Fibroblast of lung (primary cell): Measurements from ENCODE around the gene CTU1. TPM values are rescaled to one million over a fixed set of nuclear protein-coding genes. Genes with fewer than 3 reads are reported as not detected.

ENCODE experiments used
- DNase-seq, 2 donors: peaks; one replicate each; pipeline versions ENCODE4 v3.0.0 to v3.0.0-alpha.2; 2010; ENCODE audit warnings: low read depth in 2 of 2
- H2AFZ ChIP-seq: 2 replicates; pipeline ENCODE4 v1.5.1; 2012; ENCODE audit warnings: low read length, control low read depth, inconsistent platforms
- H3K27ac ChIP-seq: 2 replicates; pipeline ENCODE4 v1.5.1; 2011; ENCODE audit warnings: low read length, control low read depth; ENCODE audit not compliant: insufficient read depth
- H3K27me3 ChIP-seq: 2 replicates; pipeline ENCODE4 v1.5.1; 2011; ENCODE audit warnings: mild to moderate bottlenecking, low read length; ENCODE audit not compliant: control insufficient read depth, insufficient read depth
- H3K36me3 ChIP-seq: 2 replicates; pipeline ENCODE4 v1.5.1; 2011; ENCODE audit warnings: low read length; ENCODE audit not compliant: control insufficient read depth, insufficient read depth
- H3K4me1 ChIP-seq: 2 replicates; pipeline ENCODE4 v1.5.1; 2011; ENCODE audit warnings: low read length; ENCODE audit not compliant: control insufficient read depth, insufficient read depth; ENCODE audit errors: extremely low read depth
- H3K4me2 ChIP-seq: 2 replicates; pipeline ENCODE4 v1.5.1; 2011; ENCODE audit warnings: low read length, control low read depth; ENCODE audit not compliant: insufficient read depth; ENCODE audit errors: extremely low read depth
- H3K4me3 ChIP-seq, 4 experiments: fragments of 200-600 bp in 1 of 4; sonication (generic) in 1 of 4; replicated peaks in 1 of 4; 2 replicates each; pipeline ENCODE4 v1.5.1; 2011 to 2016; ENCODE audit warnings: low read length in 4 of 4, low read depth in 3 of 4, mild to moderate bottlenecking in 3 of 4, control low read depth in 2 of 4, inconsistent platforms in 1 of 4, mixed read lengths in 1 of 4; ENCODE audit not compliant: insufficient read depth in 1 of 4; ENCODE audit errors: control extremely low read depth in 1 of 4
- H3K79me2 ChIP-seq: 2 replicates; pipeline ENCODE4 v1.5.1; 2012; ENCODE audit warnings: mild to moderate bottlenecking, low read length, inconsistent platforms; ENCODE audit not compliant: control insufficient read depth, insufficient read depth
- H3K9ac ChIP-seq: 2 replicates; pipeline ENCODE4 v1.5.1; 2011; ENCODE audit warnings: mild to moderate bottlenecking, low read length, control low read depth; ENCODE audit not compliant: insufficient read depth
- H3K9me3 ChIP-seq: 2 replicates; pipeline ENCODE4 v1.5.1; 2012; ENCODE audit warnings: low read depth, low read length; ENCODE audit not compliant: control insufficient read depth, insufficient read depth
- H4K20me1 ChIP-seq: 2 replicates; pipeline ENCODE4 v1.5.1; 2011; ENCODE audit warnings: low read length; ENCODE audit not compliant: control insufficient read depth, insufficient read depth; ENCODE audit errors: extremely low read depth
- CTCF ChIP-seq, 2 donors: IDR thresholded peaks in 1 of 2; conservative IDR thresholded peaks in 1 of 2; 1 replicate in 1 of 2; 2 replicates in 1 of 2; pipeline ENCODE4 v1.5.1; 2011 to 2012; ENCODE audit warnings: low read length in 2 of 2, control low read depth in 1 of 2, inconsistent platforms in 1 of 2, low read depth in 1 of 2, mild to moderate bottlenecking in 1 of 2
- EZH2 ChIP-seq: IDR thresholded peaks from 2 replicates; pipeline ENCODE4 v1.5.1; 2012; ENCODE audit warnings: low read length, control low read depth, mild to moderate bottlenecking; ENCODE audit errors: missing control alignments
- polyA plus RNA-seq, 2 donors: library from polyadenylated mRNA; depleted of rRNA in 1 of 2; stranded (reverse) in 1 of 2; unstranded in 1 of 2; fragments of >200 nt; gene quantifications; 2 replicates each; pipeline ENCODE4 v1.2.1, GENCODE V29; 2011 to 2012; ENCODE audit warnings: missing spikeins in 1 of 2
- total RNA-seq: library from RNA; depleted of rRNA; stranded (reverse); fragments of >200 nt; gene quantifications from 2 replicates; pipeline ENCODE4 v1.2.1, GENCODE V29; 2014

The CTU1 gene
- total and polyA plus RNA-seq, 2 donors (not counting 1 experiment from before 2014, with no cell fraction given), result 1.2 to 8.1 TPM

- no peak for DNase-seq
- TF ChIP-seq EZH2 (no peak), CTCF (conservative IDR thresholded peaks at IDR 0.05 in 1 of 2, IDR thresholded peaks at IDR 0.05 in 1 of 2; ENCODE audit: low read depth in 1 of 2, low read length in 2 of 2) (no peak)
- H4K20me1 ChIP-seq, result no peaks in the 10 kb centered on the region
Measured at GRCh38 chr19:51093510-51094345, 14.5 kb downstream of the CTU1 start.

GRCh38 chr19:51093101-51093500 lies 15.1 kb downstream of the CTU1 start:
- no peak overlapping the region for H3K4me3 ChIP-seq
- H3K79me2 ChIP-seq, result no peaks in the 10 kb centered on the region
- H3K27me3 ChIP-seq, result no peaks in the 10 kb centered on the region
- H3K27ac ChIP-seq, result no peak overlapping the region
- no peak overlapping the region for H2AFZ ChIP-seq
- H3K9me3 ChIP-seq, result no peaks in the 10 kb centered on the region
- no peak for DNase-seq
- TF ChIP-seq EZH2 (no peak), CTCF (conservative IDR thresholded peaks at IDR 0.05 in 1 of 2, IDR thresholded peaks at IDR 0.05 in 1 of 2; ENCODE audit: low read depth in 1 of 2, low read length in 2 of 2) (no peak)
- no peaks in the 10 kb centered on the region for H3K36me3 ChIP-seq
- no peak overlapping the region for H3K9ac ChIP-seq
- no peaks in the 10 kb centered on the region for H3K4me1 ChIP-seq
- no peaks in the 10 kb centered on the region for H4K20me1 ChIP-seq
- no peak overlapping the region for H3K4me2 ChIP-seq

More at GRCh38 chr19:51093510-51094345, 14.5 kb downstream of the CTU1 start:
- Histone ChIP-seq H3K27me3 (no peaks in the 10 kb centered on the region), H3K4me1 (no peaks in the 10 kb centered on the region), H3K9ac (no peak overlapping the region), H3K9me3 (no peaks in the 10 kb centered on the region), H3K4me2 (no peak overlapping the region), H3K36me3 (no peaks in the 10 kb centered on the region), H2AFZ (no peak overlapping the region), H3K27ac (no peak overlapping the region), H3K4me3 (no peak overlapping the region), H3K79me2 (no peaks in the 10 kb centered on the region)

- H3K36me3 ChIP-seq, result no peaks in the 10 kb centered on the region
- no peak for DNase-seq
- H3K27me3 ChIP-seq, result no peaks in the 10 kb centered on the region
- H3K9me3 ChIP-seq, result no peaks in the 10 kb centered on the region
- no peak overlapping the region for H3K27ac ChIP-seq
- no peak overlapping the region for H2AFZ ChIP-seq
- H3K4me1 ChIP-seq, result no peaks in the 10 kb centered on the region
- no peaks in the 10 kb centered on the region for H3K79me2 ChIP-seq
- H3K9ac ChIP-seq, result no peak overlapping the region
- no peaks in the 10 kb centered on the region for H4K20me1 ChIP-seq
- TF ChIP-seq CTCF (conservative IDR thresholded peaks at IDR 0.05 in 1 of 2, IDR thresholded peaks at IDR 0.05 in 1 of 2; ENCODE audit: low read depth in 1 of 2, low read length in 2 of 2) (no peak), EZH2 (no peak)
- H3K4me3 ChIP-seq, result no peak overlapping the region
- H3K4me2 ChIP-seq, result no peak overlapping the region
Measured at GRCh38 chr19:51091895-51092873, 16.0 kb downstream of the CTU1 start.
